ENCODE results near the gene SLC35F2. TPM values are rescaled to one million over a fixed set of nuclear protein-coding genes. Genes with fewer than 3 reads are reported as not detected.
"Not testable (repeated sequence)": the region's sequence is repeated elsewhere in the genome, so short reads cannot be mapped to it uniquely, and the experiment has no call there.

Gene SLC35F2
- total and polyA plus RNA-seq, 11 donors: 0.22 to 2.1 (median 1.1) TPM

DNA sequence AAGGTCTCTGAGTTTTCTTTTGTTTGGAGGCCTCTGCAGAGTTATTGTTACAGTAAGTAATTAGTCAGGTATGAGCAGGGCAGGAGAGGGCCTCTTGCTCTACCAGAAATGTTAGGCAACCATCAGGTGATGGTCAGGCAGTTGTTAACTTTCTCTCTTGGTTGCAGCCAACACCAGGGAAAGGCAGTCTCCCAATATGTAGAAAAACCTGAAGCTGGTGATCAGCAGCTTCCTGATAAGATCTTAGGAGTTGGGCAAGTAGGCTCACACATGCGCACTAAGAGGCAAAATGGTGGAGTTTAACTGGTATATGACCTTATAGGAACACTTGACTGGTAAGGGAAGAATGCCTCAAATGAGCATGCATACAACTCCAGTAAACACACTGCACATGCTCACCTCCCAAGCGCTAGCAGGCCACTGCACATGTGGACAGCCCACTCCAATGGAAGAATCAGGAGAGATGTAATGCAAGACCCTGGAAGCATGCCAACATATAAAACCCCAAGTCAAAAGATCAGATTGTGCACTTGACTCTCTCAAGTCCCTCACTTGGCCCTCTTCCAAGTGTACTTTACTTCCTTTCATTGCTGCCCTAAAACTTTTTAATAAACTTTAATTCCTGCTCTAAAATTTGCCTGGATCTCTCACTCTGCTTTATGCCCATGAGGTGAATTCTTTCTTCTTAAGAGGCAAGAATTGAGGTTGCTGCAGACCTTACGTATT lies 23.7 kb upstream of the SLC35F2 start:
- ATAC-seq (no peak), DNase-seq (no peak)
- 91 to 97% (median 94%) methylated on average over 3 of the region's 3 CpGs for WGBS, 4 donors
- Histone ChIP-seq H3K36me3 (no peaks in the 10 kb centered on the region), H3K27me3 (no peaks in the 10 kb centered on the region), H3K9me3 (no peaks in the 10 kb centered on the region), H3K4me1 (no peaks in the 10 kb centered on the region), H3K27ac (no peak overlapping the region), H3K4me3 (no peak overlapping the region)
- intact Hi-C loops (cut with DNase I): no loop called here
- TF ChIP-seq, protein P1, sequence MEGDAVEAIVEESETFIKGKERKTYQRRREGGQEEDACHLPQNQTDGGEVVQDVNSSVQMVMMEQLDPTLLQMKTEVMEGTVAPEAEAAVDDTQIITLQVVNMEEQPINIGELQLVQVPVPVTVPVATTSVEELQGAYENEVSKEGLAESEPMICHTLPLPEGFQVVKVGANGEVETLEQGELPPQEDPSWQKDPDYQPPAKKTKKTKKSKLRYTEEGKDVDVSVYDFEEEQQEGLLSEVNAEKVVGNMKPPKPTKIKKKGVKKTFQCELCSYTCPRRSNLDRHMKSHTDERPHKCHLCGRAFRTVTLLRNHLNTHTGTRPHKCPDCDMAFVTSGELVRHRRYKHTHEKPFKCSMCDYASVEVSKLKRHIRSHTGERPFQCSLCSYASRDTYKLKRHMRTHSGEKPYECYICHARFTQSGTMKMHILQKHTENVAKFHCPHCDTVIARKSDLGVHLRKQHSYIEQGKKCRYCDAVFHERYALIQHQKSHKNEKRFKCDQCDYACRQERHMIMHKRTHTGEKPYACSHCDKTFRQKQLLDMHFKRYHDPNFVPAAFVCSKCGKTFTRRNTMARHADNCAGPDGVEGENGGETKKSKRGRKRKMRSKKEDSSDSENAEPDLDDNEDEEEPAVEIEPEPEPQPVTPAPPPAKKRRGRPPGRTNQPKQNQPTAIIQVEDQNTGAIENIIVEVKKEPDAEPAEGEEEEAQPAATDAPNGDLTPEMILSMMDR (IDR thresholded peaks at IDR 0.05): no peak
- no peak for TF ChIP-seq POLR2A (IDR thresholded peaks at IDR 0.05)

DNA sequence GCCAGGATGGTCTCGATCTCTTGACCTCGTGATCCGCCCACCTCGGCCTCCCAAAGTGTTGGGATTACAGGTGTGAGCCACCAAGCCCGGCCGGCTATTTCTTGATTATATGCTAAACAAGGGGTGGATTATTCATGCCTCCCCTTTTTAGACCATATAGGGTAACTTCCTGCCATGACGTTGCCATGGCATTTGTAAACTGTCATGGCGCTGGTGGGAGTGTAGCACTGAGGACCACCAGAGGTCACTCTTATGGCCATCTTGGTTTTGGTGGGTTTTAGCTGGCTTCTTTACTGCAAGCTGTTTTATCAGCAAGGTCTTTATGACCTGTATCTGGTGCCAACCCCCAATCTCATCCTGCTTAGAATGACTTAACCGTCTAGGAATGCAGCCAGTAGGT lies 22.9 kb upstream of the SLC35F2 start:
- H3K27me3 ChIP-seq; H3K9me3 ChIP-seq; DNase-seq; H3K4me1 ChIP-seq; H3K4me3 ChIP-seq; ATAC-seq; H3K27ac ChIP-seq; intact Hi-C loops (cut with DNase I); H3K36me3 ChIP-seq: not testable (repeated sequence)
- WGBS, 4 donors: 91 to 97% (median 95%) methylated on average over 9 of the region's 9 CpGs

DNA sequence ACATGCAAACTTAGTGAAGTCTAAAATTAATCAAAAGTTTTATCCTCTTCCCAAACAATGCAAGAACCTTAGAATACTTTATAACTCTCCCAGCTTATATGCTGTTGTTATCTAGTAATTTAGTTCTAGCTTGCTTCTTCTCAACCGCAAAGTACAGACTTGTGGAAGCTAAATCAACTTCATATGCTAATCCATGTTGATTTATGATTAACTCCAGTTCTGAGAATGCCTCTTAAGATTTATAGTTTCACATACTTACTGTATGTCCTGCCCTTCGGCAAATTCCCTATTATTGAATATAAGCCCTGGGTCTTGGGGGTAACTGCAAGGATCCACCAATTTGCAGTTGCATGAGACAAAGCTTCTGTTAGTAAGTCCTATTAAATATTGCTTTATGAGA lies 17.6 kb upstream of the SLC35F2 start:
- Histone ChIP-seq H3K4me3 (no peak overlapping the region), H3K36me3 (no peaks in the 10 kb centered on the region), H3K27me3 (no peaks in the 10 kb centered on the region), H3K9me3 (no peaks in the 10 kb centered on the region), H3K4me1 (no peaks in the 10 kb centered on the region), H3K27ac (no peak overlapping the region)
- 93 to 97% (median 95%) methylated on average over 2 of the region's 2 CpGs for WGBS, 4 donors
- TF ChIP-seq POLR2A (IDR thresholded peaks at IDR 0.05): no peak
- TF ChIP-seq, protein P1 (IDR thresholded peaks at IDR 0.05): no peak
- intact Hi-C loops (cut with DNase I): no loop called here
- no peak for ATAC-seq
- no peak for DNase-seq

DNA sequence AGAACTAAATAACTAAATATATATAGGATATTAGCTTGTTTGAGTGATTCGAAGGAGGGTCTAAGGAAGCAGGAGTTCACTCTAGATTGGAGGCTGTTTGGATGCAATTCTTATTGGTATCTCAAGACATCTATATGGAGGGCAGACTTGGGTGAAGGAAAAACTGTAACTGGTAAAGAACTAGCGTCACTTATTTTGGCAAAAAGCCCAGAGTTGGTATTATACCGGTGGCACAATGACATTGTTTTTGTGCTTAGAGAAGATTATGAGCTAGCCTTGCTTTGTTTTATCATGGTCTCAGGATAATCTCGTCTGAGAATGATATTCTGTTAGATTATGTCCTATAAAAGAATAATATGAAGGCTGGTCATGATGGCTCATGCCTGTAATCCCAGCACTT lies 6.0 kb upstream of the SLC35F2 start:
- Histone ChIP-seq H3K4me3 (no peak overlapping the region), H3K27me3 (peaks cover 0 to 13% (median 0%) of the 10 kb centered on the region in 9 donors), H3K9me3 (no peaks in the 10 kb centered on the region), H3K4me1 (peaks cover 0 to 6% (median 2%) of the 10 kb centered on the region in 12 donors), H3K27ac (no peak overlapping the region), H3K36me3 (no peaks in the 10 kb centered on the region)
- TF ChIP-seq, protein P1 (IDR thresholded peaks at IDR 0.05): no peak
- TF ChIP-seq POLR2A (IDR thresholded peaks at IDR 0.05): no peak
- WGBS, 4 donors: 49 to 61% (median 57%) methylated on average over 4 of the region's 4 CpGs
- DNase-seq (no peak), ATAC-seq (no peak)
- intact Hi-C loops (cut with DNase I): no loop called here

DNA sequence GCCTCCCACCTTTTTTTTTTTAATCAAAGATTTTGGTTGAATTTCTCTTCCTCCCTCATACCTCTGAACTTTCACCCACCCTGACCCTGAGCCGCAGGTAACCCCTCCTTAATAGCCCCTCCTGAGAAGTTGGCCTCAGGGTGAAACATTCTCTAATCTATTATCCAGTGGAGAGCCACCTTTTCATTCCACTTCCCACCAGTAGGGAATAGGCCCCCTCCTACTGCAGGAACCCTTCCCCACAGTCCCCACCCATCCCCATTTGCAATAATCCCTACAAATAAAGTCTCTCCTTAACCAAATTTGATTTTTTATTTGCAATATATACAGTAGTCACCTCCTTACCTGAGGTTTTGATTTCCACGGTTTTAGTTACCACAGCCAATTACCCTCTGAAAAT lies 2.1 kb upstream of the SLC35F2 start:
- no peak overlapping the region for H3K4me3 ChIP-seq
- H3K4me1 ChIP-seq: peaks cover 0 to 23% (median 13%) of the 10 kb centered on the region in 12 donors
- WGBS, 4 donors: 82 to 86% (median 85%) methylated on average over 2 of the region's 2 CpGs
- ATAC-seq (no peak), DNase-seq (no peak)
- H3K27me3 ChIP-seq: peaks cover 0 to 13% (median 0%) of the 10 kb centered on the region in 9 donors
- intact Hi-C loops (cut with DNase I): no loop called here
- H3K9me3 ChIP-seq: no peaks in the 10 kb centered on the region
- no peak for TF ChIP-seq POLR2A (IDR thresholded peaks at IDR 0.05)
- TF ChIP-seq, protein P1 (IDR thresholded peaks at IDR 0.05): no peak
- H3K36me3 ChIP-seq: no peaks in the 10 kb centered on the region
- H3K27ac ChIP-seq: no peak overlapping the region

DNA sequence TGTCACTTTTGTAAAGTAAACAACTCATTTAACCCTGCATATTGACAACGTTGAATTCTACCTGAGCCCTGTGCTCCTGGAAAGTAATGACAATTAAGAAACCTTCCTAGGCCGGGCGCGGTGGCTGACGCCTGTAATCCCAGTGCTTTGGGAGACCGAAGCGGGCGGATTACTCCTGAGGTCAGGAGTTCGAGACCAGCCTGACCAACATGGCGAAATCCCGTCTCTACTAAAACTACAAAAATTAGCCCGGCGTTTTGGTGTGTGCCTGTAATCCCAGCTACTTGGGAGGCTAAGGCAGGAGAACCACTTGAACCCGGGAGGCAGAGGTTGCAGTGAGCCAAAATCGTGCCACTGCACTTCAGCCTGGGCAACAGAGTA lies 1.6 kb upstream of the SLC35F2 start:
- H3K36me3 ChIP-seq; DNase-seq; ATAC-seq; H3K27ac ChIP-seq; H3K9me3 ChIP-seq; intact Hi-C loops (cut with DNase I): not testable (repeated sequence)
- H3K4me1 ChIP-seq: peaks cover 0 to 23% (median 13%) of the 10 kb centered on the region in 12 donors
- WGBS, 4 donors: 85 to 91% (median 87%) methylated on average over 15 of the region's 15 CpGs
- peak overlapping the region in 1 of 12 donors; percentile 76 for H3K4me3 ChIP-seq
- H3K27me3 ChIP-seq: peaks cover 0 to 13% (median 0%) of the 10 kb centered on the region in 9 donors
